Naive thymus-derived CD4-positive, alpha-beta T cell (primary cell): ENCODE measurements around the gene DHX8. TPM values are rescaled to one million over a fixed set of nuclear protein-coding genes. Genes with fewer than 3 reads are reported as not detected.
"Not testable (repeated sequence)": the region's sequence is repeated elsewhere in the genome, so short reads cannot be mapped to it uniquely, and the experiment has no call there.

Experiments
- ATAC-seq: fragments of 150-1000 bp; cut with Tn5 transposase; 2 replicates; pipeline ENCODE4 v1.10.0; 2021; ENCODE audit warnings: mild to moderate bottlenecking, moderate library complexity
- CTCF ChIA-PET: fragments of 350-600 bp; sonication (Branson Sonifier 250); formaldehyde crosslinking; loops from one replicate; lab custom pipeline; 2021; ENCODE audit warnings: antibody characterized with exemption; lab: Charles Lee
- POLR2A ChIA-PET: fragments of 350-600 bp; sonication (Branson Sonifier 250); formaldehyde crosslinking; loops from one replicate; lab custom pipeline; 2021; ENCODE audit warnings: antibody characterized with exemption, inconsistent platforms; lab: Charles Lee
- DNase-seq, 9 donors: peaks; one replicate each; pipeline versions ENCODE4 v3.0.0 to v3.0.0-alpha.2; 2020 to 2022; ENCODE audit warnings: mixed read lengths in 1 of 9
- H3K27ac ChIP-seq: one replicate; pipeline ENCODE4 v1.7.0; 2013; ENCODE audit warnings: mild to moderate bottlenecking, low read depth, low read length, moderate library complexity
- H3K27me3 ChIP-seq, 2 donors: one replicate each; pipeline ENCODE4 v1.7.0; 2013; ENCODE audit warnings: low read length in 2 of 2, mild to moderate bottlenecking in 2 of 2, moderate library complexity in 2 of 2; ENCODE audit not compliant: control insufficient read depth in 2 of 2, insufficient read depth in 2 of 2
- H3K36me3 ChIP-seq, 3 experiments: 1 replicate in 2 of 3; 2 replicates in 1 of 3; pipeline ENCODE4 v1.7.0; 2013; ENCODE audit warnings: low read length in 3 of 3, mild to moderate bottlenecking in 3 of 3, moderate library complexity in 1 of 3; ENCODE audit not compliant: insufficient read depth in 3 of 3, control insufficient read depth in 2 of 3
- H3K4me1 ChIP-seq, 2 donors: one replicate each; pipeline ENCODE4 v1.7.0; 2013; ENCODE audit warnings: low read length in 2 of 2, mild to moderate bottlenecking in 2 of 2, moderate library complexity in 1 of 2; ENCODE audit not compliant: control insufficient read depth in 2 of 2, insufficient read depth in 2 of 2
- H3K4me3 ChIP-seq: 2 replicates; pipeline ENCODE4 v1.7.0; 2013; ENCODE audit warnings: mild to moderate bottlenecking, low read length
- H3K9me3 ChIP-seq, 3 experiments: 1 replicate in 2 of 3; 2 replicates in 1 of 3; pipeline ENCODE4 v1.7.0; 2013; ENCODE audit warnings: low read length in 3 of 3; ENCODE audit not compliant: control insufficient read depth in 2 of 3
- H3K27ac Mint-ChIP-seq, 9 donors: one replicate each; pipeline ENCODE4 v1.8.0; 2020 to 2022; ENCODE audit warnings: mixed read lengths in 9 of 9, mild to moderate bottlenecking in 8 of 9, moderate library complexity in 5 of 9, inconsistent platforms in 2 of 9
- H3K27me3 Mint-ChIP-seq, 5 donors: one replicate each; pipeline ENCODE4 v1.8.0; 2021 to 2022; ENCODE audit warnings: mixed read lengths in 5 of 5, mild to moderate bottlenecking in 1 of 5
- H3K36me3 Mint-ChIP-seq, 5 donors: one replicate each; pipeline ENCODE4 v1.8.0; 2020 to 2022; ENCODE audit warnings: mixed read lengths in 5 of 5, mild to moderate bottlenecking in 3 of 5, inconsistent platforms in 1 of 5
- H3K4me1 Mint-ChIP-seq, 7 donors: one replicate each; pipeline ENCODE4 v1.8.0; 2020 to 2022; ENCODE audit warnings: mixed read lengths in 7 of 7, mild to moderate bottlenecking in 3 of 7, inconsistent platforms in 1 of 7
- H3K4me3 Mint-ChIP-seq, 10 donors: one replicate each; pipeline ENCODE4 v1.8.0; 2020 to 2022; ENCODE audit warnings: mild to moderate bottlenecking in 10 of 10, mixed read lengths in 10 of 10, moderate library complexity in 6 of 10, inconsistent platforms in 2 of 10
- H3K9me3 Mint-ChIP-seq, 11 donors: one replicate each; pipeline ENCODE4 v1.8.0; 2020 to 2022; ENCODE audit warnings: mixed read lengths in 11 of 11, mild to moderate bottlenecking in 4 of 11, inconsistent platforms in 1 of 11, moderate library complexity in 1 of 11
- intact Hi-C, 2 donors: fragments of 100-400 bp; cut with micrococcal nuclease; formaldehyde crosslinking; loops; one replicate each; pipeline ENCODE4 v1.15.1; 2023
- polyA plus RNA-seq, 2 donors: library from polyadenylated mRNA; unstranded; fragments of 300-500 nt; fragmentation: Illumina TruSeq; gene quantifications; one replicate each; pipeline ENCODE4 v1.2.3, GENCODE V29; 2021
- total RNA-seq, 6 experiments: library from RNA in 5 of 6; stranded (reverse) in 5 of 6; gene quantifications; 1 replicate in 5 of 6; 2 replicates in 1 of 6; pipeline ENCODE4 v1.2.3 and lab custom pipeline; 2021 to 2026

DHX8 gene
- total and polyA plus RNA-seq, 7 experiments from 2014 or later = 23.5 to 93.4 (median 69.1) TPM

DNA sequence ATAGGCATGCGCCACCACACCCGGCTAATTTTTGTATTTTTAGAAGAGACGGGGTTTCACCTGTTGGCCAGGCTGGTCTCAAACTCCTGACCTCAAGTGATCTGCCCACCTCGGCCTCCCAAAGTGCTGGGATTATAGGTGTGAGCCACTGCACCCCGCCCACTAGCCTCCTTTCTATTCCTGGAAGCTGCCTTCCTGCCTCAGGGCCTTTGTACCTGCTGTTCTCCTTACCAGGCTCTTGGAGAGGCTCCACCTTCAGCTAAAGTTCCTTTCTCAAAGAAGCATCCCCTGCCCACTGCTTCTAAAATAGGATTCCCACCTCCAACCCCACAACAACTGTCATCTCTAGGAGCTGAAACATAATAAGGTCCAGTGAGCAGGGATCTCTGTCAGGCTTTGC, 23.9 kb upstream of the DHX8 start:
- CTCF ChIA-PET, intact Hi-C loops, H3K27me3 ChIP-seq, DNase-seq, H3K4me1 ChIP-seq, H3K4me3 Mint-ChIP-seq, H3K36me3 ChIP-seq, H3K27ac Mint-ChIP-seq, POLR2A ChIA-PET, H3K36me3 Mint-ChIP-seq, H3K9me3 ChIP-seq, H3K4me1 Mint-ChIP-seq, H3K27ac ChIP-seq, H3K9me3 Mint-ChIP-seq, H3K4me3 ChIP-seq, ATAC-seq: not testable (repeated sequence)
- peaks cover 8 to 34% (median 11%) of the 10 kb centered on the region in 5 donors for H3K27me3 Mint-ChIP-seq

DNA sequence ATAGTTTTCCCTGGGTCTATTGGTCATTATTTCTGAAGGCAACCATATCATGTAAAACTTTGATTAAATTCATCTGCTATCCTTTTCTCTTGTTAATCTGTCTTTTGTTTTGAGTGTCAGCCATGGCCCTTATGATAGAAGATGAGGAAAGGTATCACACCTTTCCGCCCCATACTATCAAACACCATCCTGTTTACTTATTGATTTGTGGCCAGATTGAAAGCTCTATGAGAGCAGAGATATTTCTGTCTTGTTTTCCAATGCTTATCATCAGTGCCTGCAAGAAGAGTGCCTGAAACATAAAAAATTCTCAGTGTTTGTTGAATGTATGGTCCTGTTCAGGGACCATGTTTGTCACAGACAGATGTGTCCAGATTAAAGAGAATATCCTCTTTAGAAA, 22.6 kb upstream of the DHX8 start:
- Mint-ChIP-seq H3K27me3 (peaks cover 10 to 26% (median 12%) of the 10 kb centered on the region in 5 donors), H3K4me1 (peaks cover 0 to 6% (median 4%) of the 10 kb centered on the region in 7 donors), H3K4me3 (no peak overlapping the region), H3K36me3 (no peaks in the 10 kb centered on the region), H3K27ac (no peak overlapping the region), H3K9me3 (peaks cover 0 to 2% (median 0%) of the 10 kb centered on the region in 11 donors)
- Histone ChIP-seq H3K27me3 (no peaks in the 10 kb centered on the region), H3K4me3 (no peak overlapping the region), H3K27ac (no peak overlapping the region), H3K4me1 (no peaks in the 10 kb centered on the region), H3K36me3 (no peaks in the 10 kb centered on the region), H3K9me3 (no peaks in the 10 kb centered on the region)
- ATAC-seq (no peak), DNase-seq (no peak)
- ChIA-PET CTCF (no interaction called here), POLR2A (no interaction called here)
- intact Hi-C loops = no loop called here

DNA sequence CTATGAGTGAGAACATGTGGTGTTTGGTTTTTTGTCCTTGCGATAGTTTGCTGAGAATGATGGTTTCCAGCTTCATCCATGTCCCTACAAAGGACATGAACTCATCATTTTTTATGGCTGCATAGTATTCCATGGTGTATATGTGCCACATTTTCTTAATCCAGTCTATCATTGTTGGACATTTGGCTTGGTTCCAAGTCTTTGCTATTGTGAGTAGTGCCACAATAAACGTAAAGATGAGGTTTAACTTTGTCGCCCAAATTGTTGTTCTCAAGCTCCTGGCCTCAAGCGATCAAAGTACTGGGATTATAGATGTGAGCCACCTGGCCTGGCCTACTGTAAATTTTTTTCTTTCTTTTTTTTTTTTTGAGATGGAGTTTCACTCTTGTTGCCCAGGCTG, 21.2 kb upstream of the DHX8 start:
- H3K9me3 Mint-ChIP-seq, POLR2A ChIA-PET, H3K4me1 Mint-ChIP-seq: not testable (repeated sequence)

DNA sequence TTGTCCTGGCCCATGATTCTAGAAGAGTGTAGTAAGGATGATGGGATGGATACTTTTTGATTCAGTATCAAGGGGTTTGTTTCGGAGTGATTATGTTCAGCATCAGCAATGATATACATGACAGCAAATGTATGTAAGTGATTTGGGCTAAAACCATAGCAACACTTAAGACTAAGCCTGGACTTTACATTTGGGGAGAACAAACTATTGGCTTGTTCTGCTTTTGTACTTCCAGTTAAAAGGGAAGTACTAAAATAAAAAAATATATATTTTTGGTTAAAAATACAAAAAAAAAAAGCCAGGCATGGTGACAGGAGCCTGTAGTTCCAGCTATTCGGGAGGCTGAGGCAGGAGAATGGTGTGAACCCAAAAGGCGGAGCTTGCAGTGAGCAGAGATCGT, 20.5 kb upstream of the DHX8 start:
- peaks cover 0 to 2% (median 0%) of the 10 kb centered on the region in 11 donors for H3K9me3 Mint-ChIP-seq
- H3K4me3 Mint-ChIP-seq = no peak overlapping the region
- no peaks in the 10 kb centered on the region for H3K36me3 Mint-ChIP-seq
- no peak overlapping the region for H3K27ac Mint-ChIP-seq
- Histone ChIP-seq H3K27ac (no peak overlapping the region), H3K36me3 (no peaks in the 10 kb centered on the region), H3K4me3 (no peak overlapping the region), H3K27me3 (no peaks in the 10 kb centered on the region), H3K4me1 (no peaks in the 10 kb centered on the region), H3K9me3 (no peaks in the 10 kb centered on the region)
- peaks cover 0 to 1% (median 0%) of the 10 kb centered on the region in 7 donors for H3K4me1 Mint-ChIP-seq
- ATAC-seq = no peak
- POLR2A ChIA-PET = no interaction called here
- CTCF ChIA-PET = no interaction called here
- DNase-seq = no peak
- H3K27me3 Mint-ChIP-seq = peaks cover 10 to 17% (median 15%) of the 10 kb centered on the region in 5 donors
- intact Hi-C loops = no loop called here

More for the DNA sequence above, 21.2 kb upstream of the DHX8 start:
- DNase-seq, H3K27me3 ChIP-seq, intact Hi-C loops, H3K9me3 ChIP-seq, H3K36me3 ChIP-seq, H3K27ac Mint-ChIP-seq, H3K27ac ChIP-seq, H3K36me3 Mint-ChIP-seq, H3K4me3 ChIP-seq, H3K4me1 ChIP-seq, CTCF ChIA-PET, H3K4me3 Mint-ChIP-seq, ATAC-seq: not testable (repeated sequence)
- peaks cover 10 to 15% (median 12%) of the 10 kb centered on the region in 5 donors for H3K27me3 Mint-ChIP-seq

DNA sequence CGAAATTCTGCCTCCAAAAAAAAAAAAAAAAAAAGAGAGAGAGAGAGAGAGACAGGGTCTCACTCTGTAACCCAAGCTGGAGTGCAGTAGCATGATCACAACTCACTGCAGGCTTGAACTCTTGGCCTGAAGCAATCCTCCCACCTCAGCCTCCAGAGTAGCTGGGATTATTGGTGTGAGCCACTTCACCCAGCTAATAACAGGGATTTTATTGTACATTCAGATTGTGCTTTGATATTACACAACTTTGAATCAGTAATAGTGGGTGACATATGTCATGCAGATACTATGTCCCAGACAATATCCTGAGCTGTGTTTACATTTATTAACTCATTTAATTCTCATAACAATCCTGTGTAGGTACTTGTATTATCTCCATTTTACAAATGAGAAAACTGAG, 19.7 kb upstream of the DHX8 start:
- POLR2A ChIA-PET = no interaction called here
- Mint-ChIP-seq H3K27ac (no peak overlapping the region), H3K4me1 (peaks cover 0 to 1% (median 0%) of the 10 kb centered on the region in 7 donors), H3K27me3 (peaks cover 10 to 17% (median 15%) of the 10 kb centered on the region in 5 donors), H3K4me3 (no peak overlapping the region), H3K9me3 (peaks cover 0 to 2% (median 0%) of the 10 kb centered on the region in 11 donors), H3K36me3 (no peaks in the 10 kb centered on the region)
- H3K4me3 ChIP-seq = no peak overlapping the region
- DNase-seq = no peak
- H3K27me3 ChIP-seq = no peaks in the 10 kb centered on the region
- H3K4me1 ChIP-seq = no peaks in the 10 kb centered on the region
- no peak overlapping the region for H3K27ac ChIP-seq
- no peak for ATAC-seq
- intact Hi-C loops = no loop called here
- no peaks in the 10 kb centered on the region for H3K9me3 ChIP-seq
- CTCF ChIA-PET = no interaction called here
- no peaks in the 10 kb centered on the region for H3K36me3 ChIP-seq

DNA sequence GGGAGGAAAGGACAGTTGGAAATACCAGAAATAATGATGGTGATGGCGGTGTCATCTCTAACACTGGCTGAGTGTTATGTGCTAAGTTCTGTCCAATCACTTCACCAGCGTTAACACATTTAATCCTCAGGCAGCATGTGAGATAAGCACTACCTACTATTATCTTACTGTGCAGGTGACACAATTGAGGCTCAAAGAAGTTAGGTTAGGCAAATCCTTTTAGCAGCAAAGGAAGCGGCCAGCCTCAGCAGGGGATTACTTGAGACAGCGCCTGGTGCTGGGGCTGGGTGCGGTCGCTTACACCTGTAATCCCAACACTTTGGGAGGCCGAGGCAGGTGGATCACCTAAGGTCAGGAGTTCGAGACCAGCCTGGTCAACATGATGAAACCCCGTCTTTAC, 18.7 kb upstream of the DHX8 start:
- peaks cover 10 to 17% (median 15%) of the 10 kb centered on the region in 5 donors for H3K27me3 Mint-ChIP-seq
- Histone ChIP-seq H3K27ac (no peak overlapping the region), H3K27me3 (no peaks in the 10 kb centered on the region), H3K4me3 (no peak overlapping the region), H3K4me1 (no peaks in the 10 kb centered on the region), H3K36me3 (no peaks in the 10 kb centered on the region), H3K9me3 (no peaks in the 10 kb centered on the region)
- ATAC-seq (no peak), DNase-seq (no peak)
- ChIA-PET POLR2A (no interaction called here), CTCF (no interaction called here)
- no peaks in the 10 kb centered on the region for H3K36me3 Mint-ChIP-seq
- intact Hi-C loops = no loop called here
- H3K4me3 Mint-ChIP-seq = no peak overlapping the region
- peaks cover 0 to 1% (median 0%) of the 10 kb centered on the region in 7 donors for H3K4me1 Mint-ChIP-seq
- H3K27ac Mint-ChIP-seq = no peak overlapping the region
- peaks cover 0 to 2% (median 0%) of the 10 kb centered on the region in 11 donors for H3K9me3 Mint-ChIP-seq

DNA sequence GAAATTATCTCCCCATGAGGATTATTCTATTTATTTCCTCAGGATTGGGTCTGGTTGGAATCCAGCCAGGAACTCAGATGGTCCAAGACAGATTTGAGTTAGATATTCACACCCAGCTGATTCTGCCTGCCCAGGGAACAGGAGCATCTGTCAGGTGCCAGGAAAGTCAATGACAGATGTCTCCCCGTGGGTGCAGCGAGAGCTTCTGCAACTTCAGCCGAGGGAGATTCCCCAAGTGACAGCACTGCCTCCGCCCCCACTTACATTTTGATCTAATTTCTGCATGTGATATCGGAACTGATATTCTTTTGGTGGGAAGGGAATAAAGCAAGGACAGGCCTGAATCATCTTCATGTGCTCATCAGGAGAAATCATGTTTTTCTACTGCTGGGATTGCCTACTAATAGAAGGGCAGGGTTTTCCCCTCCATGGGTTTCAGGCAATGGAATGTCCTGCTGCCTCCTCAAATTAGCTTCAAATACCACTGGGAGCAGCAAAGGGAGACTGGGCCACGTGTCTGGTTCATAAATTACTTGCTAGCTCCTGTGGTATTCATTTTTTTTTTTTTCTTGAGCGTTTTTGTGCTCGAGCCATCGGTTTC, 15.7 kb upstream of the DHX8 start:
- Mint-ChIP-seq H3K9me3 (peaks cover 0 to 1% (median 0%) of the 10 kb centered on the region in 11 donors), H3K27ac (peak overlapping the region in 1 of 9 donors; percentile 46), H3K4me1 (peaks cover 0 to 1% (median 0%) of the 10 kb centered on the region in 7 donors), H3K36me3 (no peaks in the 10 kb centered on the region), H3K4me3 (no peak overlapping the region), H3K27me3 (peaks cover 10 to 18% (median 12%) of the 10 kb centered on the region in 5 donors)
- CTCF ChIA-PET = interaction anchor here (0.5 to 0.8 kb wide), 3 partner anchors 16 to 1602 kb away, joined by 3 to 4 read pairs (median 3); partner anchors contain the start of gene DHX8
- Histone ChIP-seq H3K27me3 (no peaks in the 10 kb centered on the region), H3K4me1 (no peaks in the 10 kb centered on the region), H3K36me3 (no peaks in the 10 kb centered on the region), H3K9me3 (no peaks in the 10 kb centered on the region), H3K4me3 (no peak overlapping the region), H3K27ac (no peak overlapping the region)
- intact Hi-C loops = no loop called here
- DNase-seq (no peak), ATAC-seq (no peak)
- POLR2A ChIA-PET = no interaction called here
